Measurements from ENCODE around the gene ESRP2.

DNA sequence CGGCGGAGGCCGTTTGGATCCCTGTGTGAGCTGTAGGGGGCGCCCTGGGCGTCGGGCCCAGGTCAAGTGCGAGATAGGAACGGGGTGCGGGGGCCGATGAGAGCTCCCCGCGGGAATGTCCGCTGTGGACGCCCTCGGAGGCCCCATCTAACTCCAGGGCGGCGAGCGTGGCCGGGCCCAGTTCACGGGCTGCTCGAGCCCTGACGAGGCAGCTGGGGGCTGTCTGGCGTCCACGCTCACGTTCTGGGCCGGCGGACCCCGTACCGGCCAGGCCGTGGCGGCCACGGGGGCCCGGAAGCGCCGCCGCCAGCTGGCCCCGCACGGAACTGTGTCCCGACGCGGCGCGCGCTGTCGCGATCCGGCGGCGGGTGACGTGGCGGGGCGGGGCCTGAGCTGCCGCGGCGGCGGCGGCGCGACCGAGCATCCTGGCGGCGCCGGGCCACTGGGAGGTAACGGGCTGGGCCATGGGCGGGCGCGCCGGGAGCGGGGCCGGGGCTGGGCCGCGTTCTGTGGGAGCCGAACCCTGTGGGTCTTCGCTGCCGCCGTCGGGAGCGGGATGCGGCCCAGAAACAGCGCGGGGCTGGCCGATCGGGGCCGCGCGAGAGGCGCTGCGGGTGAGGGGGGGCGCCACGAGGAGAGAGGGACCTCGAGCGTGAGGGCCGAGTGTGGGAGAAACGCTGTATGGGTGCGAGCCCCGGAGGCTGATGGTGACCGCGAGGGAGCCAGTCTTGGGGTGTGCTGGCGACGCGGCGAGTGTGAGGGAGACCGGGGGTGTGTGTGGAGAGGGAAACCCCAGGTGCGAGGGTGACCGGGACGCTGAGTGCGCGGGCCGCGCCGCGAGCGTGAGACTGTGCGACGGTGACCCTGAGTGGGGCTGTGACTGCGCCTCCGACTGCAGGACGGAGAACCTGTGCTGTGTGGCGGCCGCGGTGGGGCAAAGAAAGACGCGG lies 28.5 kb upstream of the ESRP2 start, which contains the start of gene SLC7A6:
- TF ChIP-seq CTCF (conservative IDR thresholded peaks at IDR 0.05; ENCODE audit: low read length) (no peak; the same call in 1 of the 2 replicates), EZH2phosphoT487 (IDR thresholded peaks at IDR 0.05; ENCODE audit: borderline replicate concordance) (no peak)
